GOT3 (cell line): Measurements from ENCODE around the gene NCKAP5.

Experiments
- DNase-seq: peaks from one replicate; lab custom pipeline; 2025; ENCODE audit warnings: mixed read lengths; lab: John Stamatoyannopoulos, UW

NCKAP5 gene

DNA sequence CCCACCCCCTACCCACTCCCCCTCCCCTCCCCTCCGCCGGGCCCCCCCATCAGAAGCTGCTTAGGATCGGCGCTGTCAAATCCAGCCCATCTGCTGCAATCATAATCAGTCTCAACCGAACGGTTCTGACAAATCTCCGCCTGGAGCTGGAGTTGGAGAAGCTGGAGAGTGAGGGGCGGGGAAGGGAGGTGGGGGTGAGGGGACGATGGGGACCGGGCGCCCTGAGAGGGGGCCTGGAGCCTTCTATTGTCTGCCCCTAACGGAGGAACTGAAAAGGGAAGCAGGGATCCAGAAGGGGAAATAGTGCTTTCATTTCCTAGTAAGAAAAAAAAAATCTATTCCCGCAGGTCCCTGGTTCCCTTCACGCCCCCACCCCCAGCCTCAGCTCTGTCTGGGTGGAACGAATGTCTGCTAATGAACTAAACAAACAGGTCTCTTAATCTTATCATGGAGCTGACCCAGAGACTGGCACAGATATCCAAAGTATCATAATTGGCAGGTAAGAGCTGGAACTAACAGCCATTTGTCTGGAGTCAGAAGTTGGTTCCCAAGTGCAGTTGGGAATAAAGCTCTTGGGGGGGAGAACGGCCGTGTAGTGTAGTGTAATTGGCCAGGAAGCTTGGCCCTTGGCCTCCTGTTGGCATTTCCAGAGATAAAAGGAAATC, 301.2 kb downstream of the NCKAP5 start:
- DNase-seq, result no peak

DNA sequence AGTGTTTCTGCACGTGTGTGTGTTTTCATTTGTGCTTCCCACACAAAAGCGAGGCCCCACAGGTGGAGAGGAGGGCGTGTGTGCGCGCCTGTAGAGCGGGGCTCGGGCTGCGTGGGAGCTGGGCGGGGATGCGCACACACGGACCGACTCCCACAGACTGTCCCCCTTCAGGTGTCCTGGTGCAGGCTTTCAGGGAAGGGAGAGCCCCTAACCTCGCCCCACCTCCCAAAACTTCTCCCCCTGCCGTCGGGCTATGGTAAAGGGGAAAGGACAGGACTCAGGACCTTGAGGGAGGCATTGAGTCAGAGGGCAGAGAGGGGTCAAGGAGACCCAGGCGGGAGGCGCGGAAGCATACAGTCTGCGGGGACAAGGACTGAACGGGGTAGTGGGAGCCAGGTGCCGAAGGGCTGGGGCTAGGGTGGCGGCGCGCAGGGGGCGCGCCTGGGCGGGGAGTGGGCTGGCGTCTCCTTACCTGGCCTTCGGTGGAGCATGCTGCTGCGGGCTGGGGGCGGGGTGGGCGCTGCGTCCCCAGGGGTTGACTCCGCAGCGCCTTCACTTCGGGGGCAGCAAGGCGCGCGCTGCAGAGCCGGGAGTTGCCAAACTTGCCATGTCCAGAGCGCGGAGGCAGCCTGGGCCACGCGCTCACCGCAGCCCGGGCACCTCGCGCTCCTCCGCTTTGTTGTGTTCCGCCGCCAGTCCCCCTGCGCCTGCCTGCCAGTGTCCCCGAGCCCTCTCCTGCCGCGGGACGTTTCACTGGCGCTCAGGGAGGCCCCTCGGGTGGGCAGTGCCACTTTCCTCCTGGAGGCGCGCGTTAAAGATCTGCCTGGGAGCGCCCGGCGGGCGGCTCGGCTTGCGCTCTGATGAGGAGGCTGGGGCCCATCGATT, 302.0 kb downstream of the NCKAP5 start:
- DNase-seq, result no peak

DNA sequence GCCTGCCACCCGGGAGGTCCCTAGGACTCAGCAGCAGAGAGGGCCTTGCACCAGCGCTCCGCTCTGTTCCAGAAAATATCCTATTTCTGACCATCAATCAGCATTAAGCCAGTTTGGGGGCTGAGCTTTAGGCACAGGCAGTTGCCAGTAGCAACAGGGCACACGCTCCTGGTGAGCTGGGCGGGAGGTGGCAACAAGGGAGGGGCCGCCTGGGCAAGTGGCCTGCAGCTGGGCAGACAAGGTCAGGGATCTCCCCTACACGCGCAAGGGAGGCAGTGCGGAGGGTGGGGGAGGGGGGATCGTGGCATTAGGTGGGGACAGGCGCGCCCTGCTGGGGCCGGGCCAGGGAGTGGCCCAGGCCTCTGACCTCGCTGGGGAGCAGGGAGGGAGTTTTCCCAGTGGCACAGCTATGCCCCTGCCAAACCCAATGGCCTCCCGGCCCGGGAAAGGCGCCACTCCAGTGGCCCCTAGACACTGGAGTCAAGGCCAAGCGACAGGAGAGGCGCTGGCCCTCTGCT, 302.8 kb downstream of the NCKAP5 start:
- DNase-seq, result no peak

DNA sequence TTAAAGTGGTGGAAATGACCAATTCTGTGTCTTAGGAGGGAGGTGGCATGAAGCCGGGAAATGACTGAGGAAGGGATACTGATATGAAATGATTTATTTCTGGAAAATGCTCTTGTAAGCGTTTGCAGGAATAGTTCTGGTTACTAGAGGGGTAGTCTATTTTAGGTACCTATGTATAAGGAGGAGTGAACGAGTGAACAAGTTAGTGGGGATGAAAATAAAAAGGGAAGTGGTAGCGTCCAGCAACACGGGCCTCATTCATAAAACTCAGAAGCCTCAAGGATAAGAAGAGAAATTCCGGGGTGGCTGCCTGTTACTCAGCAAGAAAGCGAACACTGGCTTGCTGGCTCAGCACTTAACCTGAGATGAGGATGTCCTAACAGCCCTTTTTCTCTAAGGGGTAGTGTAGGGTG, 303.3 kb downstream of the NCKAP5 start:
- no peak for DNase-seq

DNA sequence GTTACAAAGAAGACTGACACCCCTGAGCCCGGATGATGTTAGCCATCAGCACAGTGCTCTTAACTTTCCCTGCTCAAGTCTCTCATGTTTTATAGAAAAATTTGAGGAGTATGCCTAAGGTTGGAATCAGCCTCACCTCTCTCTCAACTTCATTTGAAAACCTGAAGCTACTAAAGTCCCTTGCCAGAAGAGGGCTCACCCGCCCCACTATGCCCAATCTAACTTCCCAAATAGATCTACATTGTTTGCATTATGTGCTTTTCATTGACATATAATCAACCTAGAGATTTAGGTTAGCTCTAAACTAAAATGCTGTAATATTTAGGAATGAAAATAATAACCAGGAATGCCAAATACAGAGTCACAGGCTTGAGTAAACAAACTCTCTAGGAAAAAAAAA, 305.4 kb downstream of the NCKAP5 start:
- no peak for DNase-seq

DNA sequence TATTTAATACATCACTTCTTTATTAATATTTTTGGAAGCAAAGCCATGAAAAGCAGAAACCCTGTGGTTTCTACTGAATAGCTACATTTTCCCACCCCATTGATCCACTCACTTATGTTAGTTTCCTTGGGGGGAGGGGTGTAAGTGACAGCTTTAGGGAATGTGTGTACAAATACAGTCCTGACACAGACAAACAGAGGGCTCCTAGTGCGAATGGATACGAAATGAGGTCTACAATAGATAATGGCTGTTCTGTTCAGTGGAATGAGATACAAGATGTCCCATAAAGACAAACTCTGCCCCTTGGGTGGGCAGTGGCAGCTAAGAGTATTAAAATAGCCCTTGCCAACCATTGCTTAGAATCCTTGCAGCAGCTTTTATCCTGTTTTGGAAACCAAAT, 312.9 kb downstream of the NCKAP5 start:
- DNase-seq, result no peak

DNA sequence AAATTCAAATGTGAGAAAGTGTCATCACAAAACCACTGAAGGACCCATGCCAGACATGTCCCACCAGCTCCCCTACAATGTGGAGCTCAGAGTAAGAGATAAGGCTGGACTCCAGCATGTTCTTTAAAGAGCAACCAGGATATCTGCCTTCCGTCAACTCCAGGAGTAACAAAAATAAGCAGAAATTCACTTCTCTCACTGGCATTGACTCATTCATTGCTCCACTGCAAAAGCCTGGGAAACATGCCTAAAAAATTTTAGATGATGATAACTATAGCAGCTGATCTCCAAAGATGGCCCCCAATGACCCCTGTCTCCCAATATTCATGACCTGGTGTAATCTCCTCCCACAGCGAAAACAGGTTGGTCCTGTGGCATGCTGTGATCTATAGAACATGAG, 314.5 kb downstream of the NCKAP5 start:
- DNase-seq, result no peak

DNA sequence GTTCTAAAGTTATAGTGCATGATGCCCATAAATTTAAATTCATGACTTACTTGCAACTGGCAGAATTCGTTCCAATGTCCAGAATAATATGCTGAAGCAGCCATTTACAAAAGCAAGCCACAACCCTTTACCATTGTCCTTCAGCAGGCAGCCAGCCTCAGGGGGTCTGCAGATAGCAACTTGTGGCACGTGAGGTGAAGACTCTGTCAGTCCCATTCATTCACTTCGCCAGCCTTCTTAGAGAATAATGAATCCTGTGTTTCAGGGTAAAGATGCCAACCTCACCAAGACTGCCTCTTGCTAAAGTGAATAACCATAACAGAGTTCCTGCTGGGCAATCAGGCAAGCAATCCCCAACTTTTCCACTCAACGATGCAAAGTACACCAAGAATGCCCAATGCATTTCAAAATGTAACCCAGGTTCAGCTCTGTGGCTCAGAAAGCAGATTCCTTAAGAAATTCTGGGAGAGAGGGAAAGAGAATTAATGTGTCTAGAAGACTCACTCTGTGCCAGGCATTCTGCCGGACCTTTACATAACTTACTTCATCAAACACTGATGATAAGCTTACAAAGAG, 315.4 kb downstream of the NCKAP5 start:
- DNase-seq, result no peak

DNA sequence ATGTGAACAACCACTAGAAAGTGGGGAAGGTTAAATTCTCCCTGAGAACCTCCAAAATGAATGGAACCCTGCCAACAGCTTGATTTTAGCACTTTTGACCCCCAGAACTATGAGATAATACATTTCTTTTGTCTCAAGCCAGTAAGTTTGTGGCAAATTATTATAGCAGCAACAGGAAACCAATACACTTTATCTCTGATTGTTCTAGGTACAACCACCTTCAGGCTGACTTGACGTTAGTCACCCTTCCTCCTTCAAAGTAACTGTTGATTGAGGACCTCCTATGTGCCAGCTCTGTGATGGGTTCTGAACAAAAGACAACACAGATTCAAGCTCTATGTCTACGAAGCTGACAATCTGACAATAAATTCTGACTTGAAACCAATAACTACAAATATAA, 318.9 kb downstream of the NCKAP5 start:
- no peak for DNase-seq

DNA sequence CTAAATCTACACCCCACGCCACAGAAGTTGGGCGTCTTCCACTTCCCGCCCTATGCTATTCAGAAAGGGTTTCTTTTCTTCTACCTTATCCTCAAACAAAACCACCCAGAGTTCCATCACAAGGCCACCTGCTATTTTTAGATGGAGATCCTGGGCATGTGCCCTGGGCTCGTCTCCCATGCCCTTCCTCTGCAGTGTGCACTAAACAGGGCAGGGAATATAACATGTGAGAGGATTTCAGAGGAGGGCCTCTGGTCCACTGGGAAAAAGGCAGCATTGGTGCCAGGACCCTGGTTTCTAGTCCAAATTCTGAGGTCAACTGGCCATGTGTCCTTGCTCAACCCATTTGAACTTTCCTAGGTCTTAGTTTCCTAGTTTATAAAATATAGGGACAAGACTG, 320.0 kb downstream of the NCKAP5 start:
- no peak for DNase-seq

DNA sequence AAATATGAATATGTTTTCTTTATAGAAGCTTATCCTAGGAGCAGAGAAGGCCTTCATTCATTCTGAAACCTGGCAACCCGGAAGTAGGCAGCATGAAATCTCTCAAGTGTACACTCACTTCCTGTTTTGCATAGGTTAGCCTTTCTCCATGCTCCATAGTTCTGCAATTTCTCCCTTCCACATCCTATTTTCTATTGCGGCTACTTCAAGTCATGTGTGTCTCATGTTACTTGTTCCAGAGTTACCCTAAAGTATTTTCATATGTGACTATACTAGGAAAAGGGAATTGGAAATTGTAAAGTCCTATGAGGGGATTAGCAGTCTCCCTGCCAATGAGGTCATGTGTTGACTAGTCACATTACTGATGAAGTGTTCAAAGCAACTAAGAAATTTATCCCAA, 320.6 kb downstream of the NCKAP5 start:
- no peak for DNase-seq

DNA sequence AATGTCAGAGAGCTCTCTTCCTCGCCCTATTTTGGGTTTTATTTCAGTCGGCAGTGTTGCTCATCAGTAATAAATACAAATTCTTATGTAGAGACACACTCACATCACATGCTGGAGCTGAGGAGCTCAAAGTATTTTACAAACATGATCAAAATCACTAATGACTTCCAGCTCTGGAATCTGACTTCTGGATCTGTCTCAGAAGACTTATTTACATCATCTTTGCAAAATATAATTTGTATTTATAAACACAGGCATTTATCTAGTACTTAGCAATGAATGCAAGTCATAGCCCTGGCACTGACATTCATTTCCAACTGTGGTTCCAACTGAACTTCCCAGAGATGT, 327.1 kb downstream of the NCKAP5 start:
- no peak for DNase-seq

DNA sequence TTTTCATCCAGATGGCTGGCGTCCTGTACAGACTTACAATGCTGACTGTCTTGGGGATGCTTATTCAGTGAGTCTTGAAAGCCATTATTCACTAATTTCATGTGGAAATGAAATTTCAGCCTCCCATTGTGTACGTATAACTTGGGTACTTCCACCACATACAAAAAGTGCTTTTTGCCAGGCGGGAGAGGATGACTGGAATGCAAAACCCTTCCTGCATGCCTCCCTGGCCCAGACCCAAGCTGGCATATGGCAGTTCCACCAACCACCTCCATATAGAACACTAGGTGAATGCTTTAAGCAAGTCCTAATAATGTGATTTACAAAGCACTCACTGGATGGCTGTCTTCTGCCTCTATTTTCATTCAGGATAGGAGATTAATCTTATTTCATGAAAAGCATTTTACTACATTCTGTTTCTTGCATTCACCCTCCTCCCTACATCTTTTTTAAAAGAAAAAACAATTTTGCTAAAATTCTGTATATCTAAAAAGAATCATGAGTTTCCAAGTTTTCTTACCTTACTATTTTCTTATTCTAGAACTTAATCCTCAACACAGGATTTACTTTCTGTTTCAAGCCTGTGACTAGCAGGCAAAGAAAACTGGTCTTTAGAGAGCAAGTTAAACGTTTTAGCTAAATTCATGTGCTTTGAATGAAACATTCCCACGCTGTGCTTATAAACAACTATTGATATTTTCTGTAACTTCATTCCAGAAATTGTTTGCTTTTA, 327.6 kb downstream of the NCKAP5 start:
- DNase-seq, result no peak

DNA sequence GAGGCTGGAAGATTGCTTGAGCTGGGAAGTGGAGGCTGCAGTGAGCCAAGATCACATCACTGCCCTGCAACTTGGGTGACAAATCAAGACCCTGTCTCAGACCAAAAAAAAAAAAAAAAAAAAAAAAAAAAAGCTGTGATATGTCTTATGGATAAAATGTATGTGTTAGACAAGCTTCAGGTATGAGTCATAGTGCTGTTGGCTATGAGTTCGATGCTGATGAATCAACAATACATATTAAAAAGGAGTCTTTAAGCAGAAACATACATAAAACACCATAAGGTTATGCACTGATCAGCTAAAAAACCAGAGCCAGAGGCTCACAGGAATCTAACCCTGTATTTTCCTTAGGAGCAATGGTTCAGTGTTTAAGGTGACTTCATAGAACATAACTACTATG, 332.3 kb downstream of the NCKAP5 start:
- DNase-seq, result no peak

DNA sequence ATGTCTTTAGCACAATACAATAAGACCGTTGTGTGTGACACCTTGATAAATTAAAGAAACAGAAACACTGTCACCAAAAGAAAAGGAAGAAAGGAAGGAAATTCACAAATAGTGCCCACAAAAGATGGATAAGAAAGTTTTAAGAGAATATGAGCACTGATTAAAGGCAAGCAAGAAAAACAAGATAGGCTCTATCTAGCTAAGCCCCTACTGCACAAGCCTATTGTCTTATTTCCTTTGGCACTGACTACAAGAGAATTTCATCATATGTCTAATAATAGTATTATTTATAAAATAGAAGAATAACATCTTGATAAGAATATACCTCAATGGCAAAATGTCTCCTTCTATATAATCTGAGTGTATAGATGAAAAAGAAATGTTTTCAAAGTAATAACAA, 335.7 kb downstream of the NCKAP5 start:
- DNase-seq, result no peak

DNA sequence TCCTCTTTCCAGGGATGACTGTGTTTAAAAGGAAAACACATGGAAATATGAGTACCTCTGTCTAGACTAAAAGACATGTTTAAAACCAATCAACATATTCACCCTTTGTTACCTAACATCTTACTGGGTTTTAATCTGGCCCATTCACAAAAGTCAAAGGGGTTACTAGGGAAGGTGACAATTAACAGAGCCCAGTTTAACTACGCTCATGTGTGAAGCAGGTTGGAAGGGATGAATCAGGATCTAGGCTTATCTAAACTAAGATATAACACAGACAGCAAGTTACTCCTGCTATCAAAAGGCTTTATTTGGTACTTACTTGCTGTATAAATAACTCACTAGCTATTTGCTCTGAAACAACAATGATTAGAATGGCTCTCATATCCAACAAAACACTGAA, 337.0 kb downstream of the NCKAP5 start:
- DNase-seq, result no peak

DNA sequence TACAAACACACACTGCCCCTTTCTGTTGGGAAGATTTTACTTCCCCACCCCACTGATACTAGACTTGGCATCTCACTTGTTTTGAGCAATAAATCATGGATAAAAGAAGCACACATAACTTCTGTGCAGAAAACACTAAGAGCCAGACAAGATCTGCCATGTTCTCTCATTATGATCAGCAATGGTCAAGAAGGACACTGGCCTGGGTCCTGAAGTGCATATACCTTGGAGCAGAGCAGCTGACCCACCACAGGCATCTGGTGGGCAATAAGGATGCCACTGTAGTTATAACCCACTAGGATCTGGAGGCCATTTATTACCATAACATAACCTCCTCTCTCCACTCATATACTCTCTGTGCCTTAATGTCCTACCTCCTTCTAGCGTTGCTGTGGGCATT, 338.3 kb downstream of the NCKAP5 start:
- no peak for DNase-seq

DNA sequence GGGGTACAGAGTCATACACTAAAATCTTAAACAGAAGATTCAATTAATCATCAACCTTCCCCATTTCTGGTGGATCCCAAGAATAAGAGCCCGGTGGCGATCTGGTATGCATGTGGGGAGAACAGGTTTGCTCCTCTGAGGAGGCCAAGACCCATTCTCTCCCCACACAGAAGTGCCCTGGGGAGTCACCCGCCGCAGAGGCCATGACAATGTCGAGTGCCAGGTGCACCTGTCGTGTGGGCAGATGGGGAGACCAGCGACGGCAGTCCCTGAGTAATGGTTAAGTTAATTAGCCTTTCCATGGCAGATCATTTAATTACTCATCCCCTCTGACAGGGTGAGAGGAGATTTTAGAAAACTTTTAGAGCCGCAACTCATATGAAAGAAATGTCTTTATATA, 345.0 kb downstream of the NCKAP5 start:
- DNase-seq, result no peak

DNA sequence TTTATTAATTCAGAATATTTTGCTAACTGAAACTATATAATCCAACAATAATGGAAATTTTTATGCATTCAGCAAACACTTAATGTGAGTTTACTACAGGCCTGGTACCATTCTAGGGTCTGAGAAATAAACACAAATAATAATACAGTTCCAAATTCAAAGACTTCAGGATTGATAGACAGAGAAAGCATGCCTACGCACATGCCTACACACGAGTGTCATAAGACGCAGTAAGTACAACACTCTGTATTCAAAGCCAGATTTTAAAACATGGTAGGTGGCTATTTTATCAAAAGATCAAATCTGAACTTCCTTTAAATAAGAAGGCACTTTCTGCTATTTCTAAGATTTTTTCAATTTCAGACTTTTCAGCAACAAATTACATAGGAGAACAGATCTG, 346.9 kb downstream of the NCKAP5 start:
- no peak for DNase-seq

DNA sequence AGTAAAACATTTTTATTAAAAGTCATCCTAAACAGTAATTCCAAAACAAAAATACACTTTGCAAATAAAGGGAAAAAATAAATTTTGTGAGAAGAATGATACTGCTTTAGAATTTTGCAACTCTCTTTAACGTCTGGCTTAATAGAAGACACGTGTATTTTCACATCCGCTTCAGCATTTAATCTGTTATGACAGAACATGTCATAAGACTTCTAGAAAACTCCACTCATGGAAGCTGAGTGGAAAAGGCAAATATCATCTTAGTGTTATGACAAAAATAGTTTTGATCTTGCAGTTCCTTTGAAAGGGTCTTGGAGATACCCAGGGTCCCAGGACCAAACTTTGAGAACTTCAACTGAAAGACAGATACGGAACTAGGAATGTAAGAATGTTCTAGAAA, 350.1 kb downstream of the NCKAP5 start:
- DNase-seq, result no peak

DNA sequence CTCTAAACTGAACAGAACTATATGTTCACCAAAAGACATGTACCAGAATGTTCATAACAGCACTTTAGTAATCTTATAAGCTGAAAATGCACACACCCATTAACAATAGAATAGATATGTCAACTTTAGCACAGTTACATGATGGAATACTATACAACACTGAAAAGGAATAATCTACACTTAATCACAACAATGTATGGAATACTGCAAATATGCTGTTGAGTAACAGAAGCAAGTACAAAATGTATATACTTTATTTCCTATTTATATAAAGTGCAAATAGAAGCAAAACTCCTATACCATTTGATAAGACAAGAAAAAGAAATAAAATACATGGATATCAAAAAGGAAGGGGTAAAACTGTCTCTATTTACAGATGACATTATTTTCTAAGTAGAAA, 352.8 kb downstream of the NCKAP5 start:
- no peak for DNase-seq

DNA sequence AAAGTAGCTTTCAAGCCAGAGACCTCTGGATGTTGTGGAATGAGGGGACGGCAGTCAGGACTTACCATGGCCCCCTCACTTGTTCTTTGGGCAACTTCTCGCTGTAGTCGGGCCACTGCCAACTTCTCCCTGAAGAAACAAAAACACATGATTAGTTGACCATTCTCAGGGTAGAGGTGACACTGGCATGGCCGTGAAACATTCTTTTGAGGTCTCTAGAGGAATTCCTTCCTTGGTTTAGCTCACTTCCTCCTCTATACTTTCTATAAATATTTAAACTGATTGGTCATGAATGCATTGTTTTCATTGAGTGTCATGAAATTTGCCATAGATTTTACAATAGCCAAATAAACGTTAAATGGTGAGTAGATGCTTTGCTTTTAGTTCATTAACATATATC, 354.6 kb downstream of the NCKAP5 start:
- DNase-seq, result no peak

DNA sequence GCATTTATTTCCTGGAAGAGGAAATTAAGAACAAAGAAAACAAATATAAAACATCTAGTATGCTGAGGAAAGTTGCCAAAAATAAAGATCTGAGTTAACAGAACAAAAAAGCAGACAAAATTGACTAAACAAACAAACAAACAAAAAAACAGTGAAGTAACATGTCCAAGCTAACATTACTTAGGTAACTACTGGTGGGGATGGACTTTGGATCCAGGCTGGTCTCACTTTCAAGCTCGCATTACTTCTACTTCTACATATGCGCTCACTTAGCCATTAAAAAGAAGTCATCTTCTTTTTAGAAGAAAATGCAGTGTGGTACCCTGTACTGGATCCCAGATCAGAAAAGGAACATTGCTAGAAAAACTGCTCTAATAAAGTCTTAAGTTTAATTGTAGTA, 358.9 kb downstream of the NCKAP5 start:
- DNase-seq, result no peak
